Activated T-cell treated with anti-CD3 and anti-CD28 coated beads, Interleukin-2, amount 50 U/mL, for 1 hour (primary cell): ENCODE results near the gene WNT9B.

ENCODE experiments used
- DNase-seq: peaks from one replicate; pipeline ENCODE4 v3.0.0-alpha.2; 2020

WNT9B gene

GRCh38 chr17:46859996-46860395 lies 8.6 kb downstream of the WNT9B start:
- no peak for DNase-seq

GRCh38 chr17:46862949-46863348 lies 11.6 kb downstream of the WNT9B start:
- no peak for DNase-seq

- DNase-seq: no peak
Measured at GRCh38 chr17:46863383-46864121, 12.2 kb downstream of the WNT9B start.

GRCh38 chr17:46865100-46865499 lies 13.7 kb downstream of the WNT9B start:
- no peak for DNase-seq

GRCh38 chr17:46866325-46866724 lies 14.9 kb downstream of the WNT9B start:
- DNase-seq: no peak

- no peak for DNase-seq
Measured at GRCh38 chr17:46866747-46867146, 15.4 kb downstream of the WNT9B start.

- no peak for DNase-seq
Measured at GRCh38 chr17:46868689-46869187, 17.4 kb downstream of the WNT9B start.

GRCh38 chr17:46869296-46869695 lies 17.9 kb downstream of the WNT9B start:
- no peak for DNase-seq

GRCh38 chr17:46869975-46870803 lies 18.8 kb downstream of the WNT9B start:
- no peak for DNase-seq

GRCh38 chr17:46872421-46872820 lies 21.0 kb downstream of the WNT9B start:
- no peak for DNase-seq

- DNase-seq: no peak
Measured at GRCh38 chr17:46873941-46874645, 22.7 kb downstream of the WNT9B start.

- DNase-seq: no peak
Measured at GRCh38 chr17:46874906-46875305, 23.5 kb downstream of the WNT9B start.

- no peak for DNase-seq
Measured at GRCh38 chr17:46875849-46876352, 24.5 kb downstream of the WNT9B start.

GRCh38 chr17:46876353-46876887 lies 25.0 kb downstream of the WNT9B start:
- no peak for DNase-seq

GRCh38 chr17:46876926-46877325 lies 25.5 kb downstream of the WNT9B start:
- no peak for DNase-seq

- DNase-seq: no peak
Measured at GRCh38 chr17:46877466-46877865, 26.1 kb downstream of the WNT9B start.

GRCh38 chr17:46878055-46878454 lies 26.7 kb downstream of the WNT9B start:
- DNase-seq: no peak

- DNase-seq: no peak
Measured at GRCh38 chr17:46879101-46879500, 27.7 kb downstream of the WNT9B start.

- DNase-seq: no peak
Measured at GRCh38 chr17:46881015-46881414, 29.6 kb downstream of the WNT9B start.

- no peak for DNase-seq
Measured at GRCh38 chr17:46882666-46883065, 31.3 kb downstream of the WNT9B start.

GRCh38 chr17:46883871-46884520 lies 32.6 kb downstream of the WNT9B start:
- no peak for DNase-seq

- DNase-seq: no peak
Measured at GRCh38 chr17:46884552-46884951, 33.2 kb downstream of the WNT9B start.
